Measurements from ENCODE around the gene ZFYVE28.

DNA sequence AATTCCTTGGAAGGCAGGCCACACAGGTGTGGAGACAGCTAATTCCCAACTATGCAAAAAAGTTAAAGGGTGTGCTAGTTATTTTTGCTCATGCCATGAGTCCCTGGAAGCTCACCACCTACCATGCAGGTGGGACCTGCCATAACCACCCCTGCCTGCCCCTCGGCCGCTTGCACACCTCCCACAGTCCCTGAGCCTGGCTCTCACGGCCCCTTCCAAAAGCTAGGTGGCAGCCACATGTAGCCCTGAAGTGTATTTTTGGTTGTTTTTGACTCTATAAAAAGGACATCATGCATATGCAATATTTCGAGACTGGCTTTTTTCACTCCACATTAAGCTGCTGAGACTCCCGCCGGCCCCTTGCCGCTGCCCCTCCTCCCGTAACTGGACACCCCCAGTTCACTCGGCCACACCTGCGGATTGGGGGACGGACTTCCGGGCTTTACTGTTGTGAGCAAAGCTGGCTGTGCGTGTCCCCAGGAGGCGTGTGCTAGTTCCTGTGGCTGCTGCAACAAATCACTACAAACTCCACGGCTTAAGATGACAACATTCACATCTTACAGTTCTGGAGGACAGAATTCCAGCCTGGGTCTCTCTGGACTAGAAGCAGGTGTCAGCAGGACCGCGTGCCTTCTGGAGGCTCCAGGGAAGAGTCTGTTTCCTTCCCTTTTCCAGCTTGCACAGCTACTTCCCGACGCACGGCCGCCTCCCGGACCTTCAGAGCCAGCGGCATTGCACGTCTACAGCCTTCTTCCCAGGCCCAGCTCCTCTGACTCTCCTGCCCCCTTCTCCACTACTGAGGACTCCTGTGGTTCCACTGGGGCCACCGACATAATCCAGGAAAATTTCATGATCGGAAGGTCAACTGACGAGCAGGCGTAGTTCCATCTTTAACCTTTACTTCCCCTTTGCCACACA, 24.8 kb downstream of the ZFYVE28 start:
- TF ChIP-seq, protein P1, sequence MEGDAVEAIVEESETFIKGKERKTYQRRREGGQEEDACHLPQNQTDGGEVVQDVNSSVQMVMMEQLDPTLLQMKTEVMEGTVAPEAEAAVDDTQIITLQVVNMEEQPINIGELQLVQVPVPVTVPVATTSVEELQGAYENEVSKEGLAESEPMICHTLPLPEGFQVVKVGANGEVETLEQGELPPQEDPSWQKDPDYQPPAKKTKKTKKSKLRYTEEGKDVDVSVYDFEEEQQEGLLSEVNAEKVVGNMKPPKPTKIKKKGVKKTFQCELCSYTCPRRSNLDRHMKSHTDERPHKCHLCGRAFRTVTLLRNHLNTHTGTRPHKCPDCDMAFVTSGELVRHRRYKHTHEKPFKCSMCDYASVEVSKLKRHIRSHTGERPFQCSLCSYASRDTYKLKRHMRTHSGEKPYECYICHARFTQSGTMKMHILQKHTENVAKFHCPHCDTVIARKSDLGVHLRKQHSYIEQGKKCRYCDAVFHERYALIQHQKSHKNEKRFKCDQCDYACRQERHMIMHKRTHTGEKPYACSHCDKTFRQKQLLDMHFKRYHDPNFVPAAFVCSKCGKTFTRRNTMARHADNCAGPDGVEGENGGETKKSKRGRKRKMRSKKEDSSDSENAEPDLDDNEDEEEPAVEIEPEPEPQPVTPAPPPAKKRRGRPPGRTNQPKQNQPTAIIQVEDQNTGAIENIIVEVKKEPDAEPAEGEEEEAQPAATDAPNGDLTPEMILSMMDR (IDR thresholded peaks at IDR 0.05): no peak
- TF ChIP-seq EP300 (IDR thresholded peaks at IDR 0.05): no peak
